Superior temporal gyrus (tissue), 1 donor: ENCODE data around the gene LILRA5.
"Not testable (repeated sequence)": the region's sequence is repeated elsewhere in the genome, so short reads cannot be mapped to it uniquely, and the experiment has no call there.

ENCODE experiments used
- DNase-seq: peaks from one replicate; pipeline ENCODE4 v3.0.0-alpha.2; 2016; ENCODE audit errors: extremely low spot score

The LILRA5 gene

DNA sequence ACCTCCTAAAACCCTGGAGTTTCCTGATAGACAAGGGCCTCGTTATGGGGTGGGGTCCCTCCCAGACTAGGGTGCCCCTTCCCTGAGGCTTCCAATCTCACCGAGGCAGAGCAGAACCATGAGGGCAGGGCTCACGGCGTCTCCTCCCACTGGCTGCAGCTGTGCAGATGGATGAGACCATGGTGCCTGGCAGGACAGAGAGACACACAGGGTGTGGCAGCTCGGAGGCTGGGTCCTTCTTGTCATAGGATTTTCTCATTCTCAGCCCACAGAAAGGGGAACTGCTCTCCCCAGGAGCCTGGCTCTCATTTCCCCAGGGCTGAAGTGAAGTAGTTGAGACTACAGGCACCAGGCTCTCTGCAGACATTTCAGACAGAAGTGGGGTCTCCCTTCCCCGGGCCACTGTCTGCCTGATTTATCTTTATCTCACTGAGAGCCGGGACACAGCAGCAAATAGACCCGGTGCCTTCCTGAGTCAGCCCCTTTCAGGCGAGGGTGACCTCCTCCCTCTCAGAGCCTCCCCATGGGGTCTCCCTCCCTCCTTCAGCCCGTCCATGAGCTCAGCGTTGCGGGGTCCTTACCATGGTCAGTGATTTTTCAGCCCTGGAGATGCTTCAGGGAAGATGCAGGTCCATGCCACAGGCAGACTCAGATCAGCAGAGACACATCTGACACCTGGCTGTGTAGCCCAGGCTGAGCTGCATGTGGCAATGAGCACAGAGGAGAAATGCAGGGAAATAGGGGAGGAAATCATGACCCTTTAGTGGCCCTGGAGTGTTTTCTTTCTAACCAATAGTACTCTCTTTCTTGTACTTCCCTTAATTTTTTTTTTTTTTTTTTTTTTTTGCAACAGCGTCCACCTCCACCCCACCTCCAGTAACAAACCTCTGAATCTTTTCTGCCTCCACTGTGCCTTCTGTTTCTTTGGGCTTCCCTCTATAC, at the start of gene LILRA5:
Gene LILRA5, minus strand, starts transcription at position 731 of the 942 bp plus-strand sequence. Its CDS starts 147 bp downstream, at position 584.
- no peak for DNase-seq

GRCh38 chr19:54361680-54362422, 48.9 kb upstream of the LILRA5 start:
- DNase-seq: not testable (repeated sequence)

- not testable (repeated sequence) for DNase-seq
These were observed 46.3 kb upstream of the LILRA5 start for GRCh38 chr19:54359149-54359820.

DNA sequence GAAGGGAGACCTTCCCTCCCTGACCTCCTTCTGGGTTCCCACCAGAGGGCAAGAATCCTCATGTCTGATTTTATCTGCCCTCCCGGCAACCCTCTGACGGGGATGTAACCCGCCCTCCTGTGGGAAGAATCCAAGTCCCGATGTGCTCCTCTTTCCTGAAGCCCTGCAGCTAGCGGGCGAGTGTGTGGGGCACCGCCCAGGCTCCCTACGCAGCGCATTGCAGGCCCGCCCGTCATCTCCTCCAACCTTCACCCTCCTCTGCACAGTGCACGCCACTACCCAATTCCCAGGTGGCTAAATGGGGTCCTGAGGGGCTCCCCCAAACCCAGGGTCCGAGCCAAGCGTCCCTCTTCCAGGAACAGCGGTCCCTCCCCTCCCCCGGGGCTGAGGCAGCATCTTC, 44.4 kb upstream of the LILRA5 start:
- DNase-seq: no peak

- no peak for DNase-seq
These were observed 43.6 kb upstream of the LILRA5 start for GRCh38 chr19:54356444-54357056.

DNA sequence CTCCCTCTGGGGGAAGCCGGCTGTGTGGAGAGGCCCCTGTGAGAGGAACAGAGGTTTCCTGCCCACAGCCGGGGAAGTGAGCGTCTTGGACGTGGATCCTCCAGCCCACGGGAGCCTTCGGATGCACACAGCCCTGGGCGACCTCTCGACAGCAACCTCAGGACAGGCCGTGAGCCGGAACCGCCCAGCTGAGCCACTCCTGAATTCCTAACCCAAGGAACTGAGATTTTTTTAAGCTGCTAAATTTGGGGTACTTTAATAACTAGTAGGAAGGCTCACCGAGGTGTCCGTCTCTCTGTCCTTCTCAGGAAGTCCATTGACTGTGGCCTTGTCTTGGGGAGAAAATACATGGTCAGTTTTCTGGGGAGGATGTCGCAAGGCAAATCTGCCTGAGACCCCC, 42.7 kb upstream of the LILRA5 start:
- no peak for DNase-seq

DNA sequence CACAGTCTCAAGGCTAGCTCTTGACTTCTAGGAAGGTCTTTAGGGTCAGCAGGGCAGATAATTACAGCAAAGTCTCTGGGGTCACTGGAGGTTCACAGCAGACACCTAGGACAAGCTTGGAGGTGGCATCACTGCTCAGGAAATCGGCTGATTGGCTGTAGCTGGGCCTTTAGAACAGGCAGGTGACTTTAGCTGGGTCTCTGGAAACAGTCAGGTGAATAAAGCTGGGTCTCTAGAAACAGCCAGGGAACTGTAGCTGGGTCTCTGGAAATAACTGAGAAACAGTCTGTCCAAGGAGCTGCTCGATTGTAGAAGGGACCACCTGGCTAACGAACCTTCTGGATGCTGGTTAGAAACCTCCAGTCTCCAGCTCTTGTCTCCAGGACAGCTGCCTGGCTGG, 41.8 kb upstream of the LILRA5 start:
- DNase-seq: no peak

DNA sequence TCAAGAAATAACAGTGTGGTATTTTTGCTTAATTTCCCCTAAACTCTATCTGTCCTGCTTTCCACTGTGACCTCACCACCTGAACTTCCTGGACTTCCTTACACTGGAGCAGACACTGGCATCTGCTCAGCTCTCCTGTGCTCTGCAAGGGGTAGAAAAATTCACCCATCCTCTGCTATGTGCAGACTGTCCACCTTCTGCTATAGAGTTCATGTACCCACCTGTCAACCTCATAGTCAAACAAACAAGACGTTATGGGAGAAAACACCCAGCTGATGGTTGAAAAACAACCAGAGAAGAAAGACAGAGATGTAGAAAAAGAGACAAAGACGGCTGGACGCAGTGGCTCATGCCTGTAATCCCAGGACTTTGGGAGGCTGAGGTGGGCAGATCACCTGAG, 39.6 kb upstream of the LILRA5 start:
- no peak for DNase-seq

GRCh38 chr19:54352041-54352440, 39.1 kb upstream of the LILRA5 start:
- DNase-seq: no peak

DNA sequence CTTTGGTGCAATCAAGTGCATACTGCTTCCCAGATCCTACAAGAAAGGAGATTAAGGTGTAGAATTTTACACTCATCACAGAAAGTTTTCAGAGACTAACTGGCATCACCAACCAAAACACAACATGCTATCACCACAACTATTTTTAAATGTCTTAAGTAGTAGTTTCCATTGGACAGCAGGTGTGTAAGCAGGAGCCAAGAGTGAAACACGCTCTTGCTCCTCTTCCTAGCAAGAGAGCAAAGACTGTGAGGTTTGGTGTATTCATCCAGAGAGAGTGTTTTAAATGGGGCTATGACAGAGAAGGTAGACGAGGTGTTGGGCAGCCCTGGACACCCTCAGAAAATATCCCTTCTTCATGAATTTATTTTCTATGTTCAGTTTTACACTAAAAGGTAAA, 38.5 kb upstream of the LILRA5 start:
- DNase-seq: no peak

DNA sequence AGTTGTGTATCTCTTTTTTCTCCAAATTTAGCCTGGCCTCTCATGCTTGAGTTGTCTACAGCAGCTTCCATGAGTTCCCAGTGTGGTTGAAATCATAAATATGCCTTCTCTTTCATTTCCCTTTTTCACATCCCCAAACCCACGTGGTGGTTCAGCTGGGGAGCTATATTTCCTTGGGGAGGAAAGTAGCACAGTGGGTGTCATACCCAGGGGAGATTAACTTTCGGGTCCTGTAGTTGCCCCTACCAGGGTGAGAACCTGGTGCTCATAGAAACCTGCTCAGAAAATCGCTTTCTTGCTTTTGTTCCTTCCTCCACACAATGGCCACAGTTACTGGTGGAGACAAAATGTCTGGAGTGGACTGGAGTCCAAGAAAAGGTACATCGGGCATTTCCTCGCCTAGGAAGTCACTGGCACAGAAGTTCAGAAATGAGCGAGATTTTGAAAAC, 33.0 kb upstream of the LILRA5 start:
- DNase-seq: no peak

- DNase-seq: no peak
These were observed 30.9 kb upstream of the LILRA5 start for GRCh38 chr19:54343868-54344267.

GRCh38 chr19:54341295-54341694, 28.3 kb upstream of the LILRA5 start:
- no peak for DNase-seq

DNA sequence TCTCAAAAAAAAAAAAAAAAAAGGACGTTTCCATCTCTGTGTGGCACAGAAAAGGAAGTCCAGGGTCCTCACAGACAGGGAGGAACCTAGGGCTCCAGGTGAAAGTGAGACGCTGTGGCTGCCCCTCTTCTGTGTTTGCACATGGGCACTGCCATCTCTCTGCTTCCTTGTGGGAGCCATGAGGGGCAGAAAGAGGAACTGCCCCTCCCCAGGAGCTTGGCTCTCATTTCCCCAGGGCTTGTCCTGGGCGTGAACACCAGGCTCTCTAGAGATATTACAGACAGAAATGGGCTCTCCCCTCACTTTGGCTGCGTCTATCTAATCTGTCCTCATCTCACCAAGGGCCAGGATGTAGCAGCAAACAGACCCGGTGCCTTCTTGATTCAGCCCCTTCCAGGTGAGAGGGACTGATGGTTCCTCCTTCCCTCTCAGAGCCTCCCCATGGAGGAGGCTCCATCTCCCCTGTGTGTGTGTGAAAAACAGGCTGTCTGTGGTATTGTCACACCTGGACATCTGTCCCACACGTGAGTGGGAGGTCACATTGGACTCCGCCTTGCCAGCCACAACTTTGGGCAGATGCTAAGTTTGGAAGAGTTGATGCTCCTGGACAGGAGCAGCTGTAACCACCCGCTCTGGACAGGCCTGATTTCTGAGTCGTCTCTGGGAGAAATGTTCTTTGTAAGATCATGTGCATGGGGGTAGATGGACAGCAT, 26.8 kb upstream of the LILRA5 start:
- DNase-seq: no peak

DNA sequence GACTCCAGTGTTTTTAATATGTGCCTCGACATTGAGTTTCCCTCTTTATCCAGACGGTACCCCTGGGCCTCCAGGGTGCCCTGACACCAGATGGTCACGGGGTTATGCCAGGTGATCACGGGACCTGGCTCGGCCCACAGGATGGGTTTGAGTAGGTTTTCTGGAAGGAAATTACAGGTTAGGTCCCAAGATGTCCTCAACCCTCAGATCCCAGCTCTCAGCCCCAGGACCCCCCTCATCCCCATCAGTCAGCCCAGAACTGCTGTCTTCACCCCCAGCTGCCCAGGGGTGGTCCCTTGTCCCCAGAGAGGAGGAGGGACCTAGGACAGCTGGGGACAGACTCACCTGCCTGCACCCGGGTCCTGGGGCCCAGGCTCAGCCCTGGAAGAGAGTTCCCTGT, 25.6 kb upstream of the LILRA5 start:
- no peak for DNase-seq

DNA sequence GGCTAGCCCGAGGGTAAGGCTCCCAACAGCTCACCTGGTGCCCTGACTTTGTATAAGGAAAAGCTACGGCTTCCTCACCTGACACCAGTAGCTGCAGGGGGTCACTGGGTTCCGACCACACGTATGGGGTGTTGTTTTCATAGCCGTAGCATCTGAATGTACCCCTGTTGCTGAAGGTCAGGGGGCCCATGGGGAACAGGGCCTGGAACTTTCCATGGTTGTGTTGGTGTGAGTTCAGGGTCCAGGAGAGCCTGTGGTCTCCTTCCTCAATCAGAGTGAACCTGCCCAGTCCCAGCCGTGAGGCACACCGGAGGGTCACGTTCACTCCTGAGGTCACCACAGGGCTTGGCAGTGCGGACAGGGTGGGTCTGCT, 24.9 kb upstream of the LILRA5 start:
- DNase-seq: no peak

- DNase-seq: no peak
These were observed 24.2 kb upstream of the LILRA5 start for GRCh38 chr19:54336893-54337857.

GRCh38 chr19:54335979-54336892, 23.3 kb upstream of the LILRA5 start:
- DNase-seq: no peak

DNA sequence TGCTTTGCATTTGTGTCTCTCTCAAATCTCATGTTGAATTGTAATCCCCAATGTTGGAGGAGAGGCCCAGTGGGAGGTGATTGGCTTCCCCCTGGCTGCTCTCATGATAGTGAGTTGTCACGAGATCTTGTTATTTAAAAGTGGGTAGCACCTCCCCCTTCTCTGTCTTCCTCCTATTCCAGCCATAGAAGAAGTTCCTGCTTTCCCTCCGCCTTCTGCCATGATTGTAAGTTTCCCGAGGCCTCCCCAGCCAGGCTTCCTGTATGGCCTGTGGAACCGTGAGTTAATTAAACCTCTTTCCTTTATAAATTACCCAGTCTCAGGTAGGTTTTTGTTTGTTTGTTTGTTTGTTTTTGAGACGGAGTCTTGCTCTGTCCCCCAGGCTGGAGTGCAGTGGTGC, 22.2 kb upstream of the LILRA5 start:
- DNase-seq: no peak
